GM12878 (cell line): ENCODE data around the gene SPTLC2.

Experiments
- MYC ChIP-seq: IDR thresholded peaks from 2 replicates; pipeline ENCODE4 v1.6.1; 2011; ENCODE audit warnings: mild to moderate bottlenecking, low read length, moderate library complexity, inconsistent platforms; ENCODE audit not compliant: insufficient read depth, insufficient replicate concordance, insufficient read length, severe bottlenecking
- POLR2AphosphoS5 ChIP-seq: IDR thresholded peaks from 2 replicates; pipeline ENCODE4 v1.6.1; 2011; ENCODE audit warnings: mild to moderate bottlenecking, low read length, inconsistent platforms
- RBBP5 ChIP-seq: fragments of 200-600 bp; sonication (generic); conservative IDR thresholded peaks from 2 replicates; pipeline ENCODE4 v1.6.1; 2016
- TF ChIP-seq, protein P1 (sequence below), 3 experiments: IDR thresholded peaks in 2 of 3; conservative IDR thresholded peaks in 1 of 3; 2 replicates each; pipeline ENCODE4 v1.5.1; 2011; ENCODE audit warnings: low read depth in 3 of 3, low read length in 3 of 3, mild to moderate bottlenecking in 3 of 3, control low read depth in 2 of 3, moderate library complexity in 2 of 3, inconsistent platforms in 1 of 3, mixed read lengths in 1 of 3; ENCODE audit not compliant: control insufficient read depth in 2 of 3, insufficient read depth in 1 of 3; ENCODE audit errors: extremely low read depth in 1 of 3

GRCh38 chr14:77482422-77482821 lies 134.0 kb downstream of the SPTLC2 start:
- no peak for TF ChIP-seq RBBP5
- no peak for TF ChIP-seq MYC
- TF ChIP-seq POLR2AphosphoS5: no peak
- TF ChIP-seq, protein P1, sequence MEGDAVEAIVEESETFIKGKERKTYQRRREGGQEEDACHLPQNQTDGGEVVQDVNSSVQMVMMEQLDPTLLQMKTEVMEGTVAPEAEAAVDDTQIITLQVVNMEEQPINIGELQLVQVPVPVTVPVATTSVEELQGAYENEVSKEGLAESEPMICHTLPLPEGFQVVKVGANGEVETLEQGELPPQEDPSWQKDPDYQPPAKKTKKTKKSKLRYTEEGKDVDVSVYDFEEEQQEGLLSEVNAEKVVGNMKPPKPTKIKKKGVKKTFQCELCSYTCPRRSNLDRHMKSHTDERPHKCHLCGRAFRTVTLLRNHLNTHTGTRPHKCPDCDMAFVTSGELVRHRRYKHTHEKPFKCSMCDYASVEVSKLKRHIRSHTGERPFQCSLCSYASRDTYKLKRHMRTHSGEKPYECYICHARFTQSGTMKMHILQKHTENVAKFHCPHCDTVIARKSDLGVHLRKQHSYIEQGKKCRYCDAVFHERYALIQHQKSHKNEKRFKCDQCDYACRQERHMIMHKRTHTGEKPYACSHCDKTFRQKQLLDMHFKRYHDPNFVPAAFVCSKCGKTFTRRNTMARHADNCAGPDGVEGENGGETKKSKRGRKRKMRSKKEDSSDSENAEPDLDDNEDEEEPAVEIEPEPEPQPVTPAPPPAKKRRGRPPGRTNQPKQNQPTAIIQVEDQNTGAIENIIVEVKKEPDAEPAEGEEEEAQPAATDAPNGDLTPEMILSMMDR (IDR thresholded peaks at IDR 0.05 in 2 of 3, conservative IDR thresholded peaks at IDR 0.05 in 1 of 3; ENCODE audit: control insufficient read depth in 2 of 3, extremely low read depth in 1 of 3, insufficient read depth in 1 of 3, low read depth in 3 of 3, low read length in 3 of 3): no peak
